WTC11 (cell line): ENCODE results near the gene LRRC14B.

Experiments
- TP53 ChIP-seq: sonication (generic); formaldehyde crosslinking; IDR thresholded peaks from 2 replicates; pipeline ENCODE4 v1.8.1; 2023; ENCODE audit warnings: mild to moderate bottlenecking, missing genetic modification reagents
- ZNF219 ChIP-seq: sonication (generic); formaldehyde crosslinking; IDR thresholded peaks from 2 replicates; pipeline ENCODE4 v1.8.0; 2023; ENCODE audit warnings: missing genetic modification reagents, mild to moderate bottlenecking, borderline replicate concordance
- TF ChIP-seq, protein P1 (sequence below): fragments of 200-600 bp; IDR thresholded peaks from 2 replicates; pipeline ENCODE4 v1.8.0; 2022; ENCODE audit warnings: antibody characterized with exemption
- TF ChIP-seq, protein P2 (sequence below): sonication (generic); formaldehyde crosslinking; IDR thresholded peaks from 2 replicates; pipeline ENCODE4 v1.8.0; 2022; ENCODE audit warnings: mild to moderate bottlenecking, missing genetic modification reagents
- TF ChIP-seq, protein P3 (sequence below): sonication (generic); formaldehyde crosslinking; IDR thresholded peaks from 2 replicates; pipeline ENCODE4 v1.8.1; 2023; ENCODE audit warnings: mild to moderate bottlenecking, missing genetic modification reagents, borderline replicate concordance
- TF ChIP-seq, protein P4 (sequence below): sonication (generic); formaldehyde crosslinking; IDR thresholded peaks from 2 replicates; pipeline ENCODE4 v1.8.0; 2022; ENCODE audit warnings: mild to moderate bottlenecking, missing genetic modification reagents
- TF ChIP-seq, protein P5 (sequence below): sonication (generic); formaldehyde crosslinking; conservative IDR thresholded peaks from 2 replicates; pipeline ENCODE4 v1.8.1; 2022; ENCODE audit warnings: mild to moderate bottlenecking, missing genetic modification reagents

DNA sequence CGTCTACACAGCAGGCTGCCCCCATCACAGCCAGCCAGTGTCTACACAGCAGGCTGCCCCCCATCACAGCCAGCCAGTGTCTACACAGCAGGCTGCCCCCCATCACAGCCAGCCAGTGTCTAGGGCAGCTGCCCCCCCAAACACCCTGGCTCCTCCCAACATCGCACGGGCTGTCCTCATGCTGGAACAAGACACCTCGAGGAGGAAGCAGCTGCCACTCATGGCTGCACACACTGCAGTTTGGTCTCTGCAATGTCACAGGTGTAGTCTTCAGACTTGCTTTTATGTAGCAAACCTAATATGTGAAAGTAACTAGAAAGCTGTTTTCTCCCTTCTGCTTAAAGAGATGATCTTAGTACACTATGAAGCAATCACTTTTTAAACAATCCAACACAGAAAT is 9.7 kb downstream of the LRRC14B start:
- TF ChIP-seq, protein P1, sequence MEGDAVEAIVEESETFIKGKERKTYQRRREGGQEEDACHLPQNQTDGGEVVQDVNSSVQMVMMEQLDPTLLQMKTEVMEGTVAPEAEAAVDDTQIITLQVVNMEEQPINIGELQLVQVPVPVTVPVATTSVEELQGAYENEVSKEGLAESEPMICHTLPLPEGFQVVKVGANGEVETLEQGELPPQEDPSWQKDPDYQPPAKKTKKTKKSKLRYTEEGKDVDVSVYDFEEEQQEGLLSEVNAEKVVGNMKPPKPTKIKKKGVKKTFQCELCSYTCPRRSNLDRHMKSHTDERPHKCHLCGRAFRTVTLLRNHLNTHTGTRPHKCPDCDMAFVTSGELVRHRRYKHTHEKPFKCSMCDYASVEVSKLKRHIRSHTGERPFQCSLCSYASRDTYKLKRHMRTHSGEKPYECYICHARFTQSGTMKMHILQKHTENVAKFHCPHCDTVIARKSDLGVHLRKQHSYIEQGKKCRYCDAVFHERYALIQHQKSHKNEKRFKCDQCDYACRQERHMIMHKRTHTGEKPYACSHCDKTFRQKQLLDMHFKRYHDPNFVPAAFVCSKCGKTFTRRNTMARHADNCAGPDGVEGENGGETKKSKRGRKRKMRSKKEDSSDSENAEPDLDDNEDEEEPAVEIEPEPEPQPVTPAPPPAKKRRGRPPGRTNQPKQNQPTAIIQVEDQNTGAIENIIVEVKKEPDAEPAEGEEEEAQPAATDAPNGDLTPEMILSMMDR: no peak
- TF ChIP-seq, protein P2, sequence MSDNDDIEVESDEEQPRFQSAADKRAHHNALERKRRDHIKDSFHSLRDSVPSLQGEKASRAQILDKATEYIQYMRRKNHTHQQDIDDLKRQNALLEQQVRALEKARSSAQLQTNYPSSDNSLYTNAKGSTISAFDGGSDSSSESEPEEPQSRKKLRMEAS (CRISPR knock-in tag): no peak
- TF ChIP-seq, protein P3, sequence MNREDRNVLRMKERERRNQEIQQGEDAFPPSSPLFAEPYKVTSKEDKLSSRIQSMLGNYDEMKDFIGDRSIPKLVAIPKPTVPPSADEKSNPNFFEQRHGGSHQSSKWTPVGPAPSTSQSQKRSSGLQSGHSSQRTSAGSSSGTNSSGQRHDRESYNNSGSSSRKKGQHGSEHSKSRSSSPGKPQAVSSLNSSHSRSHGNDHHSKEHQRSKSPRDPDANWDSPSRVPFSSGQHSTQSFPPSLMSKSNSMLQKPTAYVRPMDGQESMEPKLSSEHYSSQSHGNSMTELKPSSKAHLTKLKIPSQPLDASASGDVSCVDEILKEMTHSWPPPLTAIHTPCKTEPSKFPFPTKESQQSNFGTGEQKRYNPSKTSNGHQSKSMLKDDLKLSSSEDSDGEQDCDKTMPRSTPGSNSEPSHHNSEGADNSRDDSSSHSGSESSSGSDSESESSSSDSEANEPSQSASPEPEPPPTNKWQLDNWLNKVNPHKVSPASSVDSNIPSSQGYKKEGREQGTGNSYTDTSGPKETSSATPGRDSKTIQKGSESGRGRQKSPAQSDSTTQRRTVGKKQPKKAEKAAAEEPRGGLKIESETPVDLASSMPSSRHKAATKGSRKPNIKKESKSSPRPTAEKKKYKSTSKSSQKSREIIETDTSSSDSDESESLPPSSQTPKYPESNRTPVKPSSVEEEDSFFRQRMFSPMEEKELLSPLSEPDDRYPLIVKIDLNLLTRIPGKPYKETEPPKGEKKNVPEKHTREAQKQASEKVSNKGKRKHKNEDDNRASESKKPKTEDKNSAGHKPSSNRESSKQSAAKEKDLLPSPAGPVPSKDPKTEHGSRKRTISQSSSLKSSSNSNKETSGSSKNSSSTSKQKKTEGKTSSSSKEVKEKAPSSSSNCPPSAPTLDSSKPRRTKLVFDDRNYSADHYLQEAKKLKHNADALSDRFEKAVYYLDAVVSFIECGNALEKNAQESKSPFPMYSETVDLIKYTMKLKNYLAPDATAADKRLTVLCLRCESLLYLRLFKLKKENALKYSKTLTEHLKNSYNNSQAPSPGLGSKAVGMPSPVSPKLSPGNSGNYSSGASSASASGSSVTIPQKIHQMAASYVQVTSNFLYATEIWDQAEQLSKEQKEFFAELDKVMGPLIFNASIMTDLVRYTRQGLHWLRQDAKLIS (CRISPR knock-in tag): no peak
- TF ChIP-seq, protein P4, sequence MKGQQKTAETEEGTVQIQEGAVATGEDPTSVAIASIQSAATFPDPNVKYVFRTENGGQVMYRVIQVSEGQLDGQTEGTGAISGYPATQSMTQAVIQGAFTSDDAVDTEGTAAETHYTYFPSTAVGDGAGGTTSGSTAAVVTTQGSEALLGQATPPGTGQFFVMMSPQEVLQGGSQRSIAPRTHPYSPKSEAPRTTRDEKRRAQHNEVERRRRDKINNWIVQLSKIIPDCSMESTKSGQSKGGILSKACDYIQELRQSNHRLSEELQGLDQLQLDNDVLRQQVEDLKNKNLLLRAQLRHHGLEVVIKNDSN (CRISPR knock-in tag): no peak
- TF ChIP-seq TP53 (CRISPR knock-in tag) (no peak), ZNF219 (CRISPR knock-in tag) (no peak)
- TF ChIP-seq, protein P5, sequence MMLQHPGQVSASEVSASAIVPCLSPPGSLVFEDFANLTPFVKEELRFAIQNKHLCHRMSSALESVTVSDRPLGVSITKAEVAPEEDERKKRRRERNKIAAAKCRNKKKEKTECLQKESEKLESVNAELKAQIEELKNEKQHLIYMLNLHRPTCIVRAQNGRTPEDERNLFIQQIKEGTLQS (CRISPR knock-in tag): no peak
